Measurements from ENCODE around the gene GSTM1.

GSTM1 gene

DNA sequence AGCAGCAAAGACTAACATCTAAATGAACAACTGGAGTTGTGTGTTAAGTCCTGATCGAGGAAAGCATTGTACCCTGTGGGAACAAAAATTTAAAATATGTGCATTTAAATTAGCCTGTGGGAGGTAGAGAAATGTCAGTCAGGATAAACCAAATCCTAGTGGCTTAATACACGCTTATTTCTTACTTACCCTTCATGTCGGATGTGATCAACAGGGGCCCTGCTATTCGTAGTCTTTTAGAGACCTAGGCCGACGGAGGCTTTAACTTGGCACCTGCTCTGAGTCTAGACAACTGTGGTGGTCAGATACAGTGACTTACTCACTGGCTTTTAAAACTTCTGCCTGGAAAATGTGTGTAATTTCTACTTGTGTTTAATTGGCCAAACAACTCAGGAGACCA, 43.0 kb downstream of the GSTM1 start:
- TF ChIP-seq CTCF (IDR thresholded peaks at IDR 0.05; ENCODE audit: low read depth, low read length) = no peak
- no peak for DNase-seq (ENCODE audit: low read depth, low spot score)
- in situ Hi-C loops (cut with HindIII; ENCODE audit: low sequenced_read_pairs) = no loop called here
- H3K4me3 ChIP-seq (ENCODE audit: low read depth, low read length) = no peak overlapping the region

GRCh38 chr1:109732390-109732881, 44.8 kb downstream of the GSTM1 start:
- no peak for TF ChIP-seq CTCF (IDR thresholded peaks at IDR 0.05; ENCODE audit: low read depth, low read length)
- in situ Hi-C loops (cut with HindIII; ENCODE audit: low sequenced_read_pairs) = no loop called here
- DNase-seq (ENCODE audit: low read depth, low spot score) = no peak
- H3K4me3 ChIP-seq (ENCODE audit: low read depth, low read length) = no peak overlapping the region

DNA sequence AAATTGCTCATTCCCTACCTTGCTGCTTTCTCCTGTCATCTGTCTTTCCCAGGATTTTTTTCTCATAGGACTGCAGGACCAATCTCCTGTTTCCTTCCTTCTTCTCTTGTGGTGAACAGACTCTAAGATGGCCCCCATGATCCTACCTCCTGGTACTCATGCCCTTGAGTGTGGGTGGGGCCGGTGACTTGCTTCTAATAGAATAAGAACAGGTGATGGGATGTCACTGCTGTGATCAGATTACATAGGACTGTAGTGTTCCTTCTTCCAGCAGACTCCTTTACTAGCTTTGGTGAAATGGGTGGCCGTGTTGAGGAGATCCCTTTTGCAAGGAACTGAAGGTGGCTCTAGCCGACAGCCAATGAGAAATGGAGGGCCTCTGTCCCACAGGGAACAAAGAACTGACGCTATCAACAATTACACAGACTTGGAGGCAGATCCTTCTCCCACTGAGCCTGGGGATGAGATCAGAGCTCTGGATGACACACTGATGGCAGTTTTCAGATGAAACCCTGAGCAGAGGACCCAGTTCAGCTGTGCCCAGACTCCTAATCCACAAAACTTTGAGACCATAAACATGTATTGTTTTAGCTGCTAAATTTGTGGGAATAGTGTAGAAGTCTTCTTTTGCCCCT, 45.7 kb downstream of the GSTM1 start:
- no peak for DNase-seq (ENCODE audit: low read depth, low spot score)
- no peak overlapping the region for H3K4me3 ChIP-seq (ENCODE audit: low read depth, low read length)
- in situ Hi-C loops (cut with HindIII; ENCODE audit: low sequenced_read_pairs) = no loop called here
- no peak for TF ChIP-seq CTCF (IDR thresholded peaks at IDR 0.05; ENCODE audit: low read depth, low read length)

DNA sequence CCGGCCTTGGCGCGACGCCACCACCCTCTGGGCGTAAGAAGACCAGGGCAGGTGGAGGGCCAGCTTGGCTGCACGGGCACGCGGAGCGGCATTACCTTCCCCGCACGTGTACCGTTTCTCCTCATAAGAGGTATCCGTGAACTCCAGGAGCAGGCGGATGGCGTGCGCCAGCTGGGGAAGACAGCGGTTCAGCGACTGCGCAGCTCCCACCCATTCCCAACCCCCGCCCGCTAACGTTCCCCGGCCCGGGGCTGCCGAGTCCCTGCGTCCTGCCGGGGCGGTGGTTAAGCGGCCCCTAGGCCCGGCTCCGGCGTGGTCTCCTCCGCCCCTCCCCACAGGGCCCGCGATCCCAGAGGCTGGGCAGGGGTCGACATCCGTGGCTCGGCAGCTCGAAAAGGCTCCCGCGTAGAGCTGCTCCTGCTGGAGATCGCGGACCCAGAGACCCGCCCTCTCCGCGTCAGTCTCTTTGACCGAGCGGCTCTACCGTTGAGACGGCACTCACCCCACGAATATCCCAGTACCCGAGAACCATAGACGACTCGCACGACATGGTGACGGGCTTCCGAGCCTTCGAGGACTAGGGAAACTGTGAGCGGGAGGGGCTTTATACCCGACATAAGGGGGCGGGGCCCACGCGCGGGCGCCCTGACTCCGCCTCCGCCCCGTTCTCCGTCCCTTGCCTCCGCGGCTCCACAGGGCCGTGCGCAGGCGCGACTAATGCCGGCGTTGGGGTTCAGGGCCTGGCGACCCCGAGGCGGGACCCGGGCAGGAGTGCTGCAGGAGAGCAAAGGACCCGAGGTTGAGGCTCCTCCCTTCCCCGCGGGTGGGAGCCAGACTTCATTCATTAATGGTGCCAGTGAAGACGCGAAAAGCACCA, 52.4 kb downstream of the GSTM1 start:
- peak overlapping the region; percentile 72 for H3K4me3 ChIP-seq (ENCODE audit: low read depth, low read length)
- DNase-seq (ENCODE audit: low read depth, low spot score) = peak; percentile 62
- in situ Hi-C loops (cut with HindIII; ENCODE audit: low sequenced_read_pairs) = no loop called here
- TF ChIP-seq CTCF (IDR thresholded peaks at IDR 0.05; ENCODE audit: low read depth, low read length) = no peak

- in situ Hi-C loops (cut with HindIII; ENCODE audit: low sequenced_read_pairs) = no loop called here
- no peak for TF ChIP-seq CTCF (IDR thresholded peaks at IDR 0.05; ENCODE audit: low read depth, low read length)
- H3K4me3 ChIP-seq (ENCODE audit: low read depth, low read length) = peak within 1 kb of the TSS; percentile 72
- no peak for DNase-seq (ENCODE audit: low read depth, low spot score)
Observed at GRCh38 chr1:109740615-109741373, 53.2 kb downstream of the GSTM1 start, which contains the start of gene GSTM3. Gene GSTM3 (minus strand): TSS chr1:109741038. CDS start chr1:109740287, 751 bp downstream.

Measured in astrocyte of the spinal cord (primary cell).